ENCODE data around the gene REEP6.

The REEP6 gene

GRCh38 chr19:1496714-1497577, 6.0 kb downstream of the REEP6 start:
- TF ChIP-seq GATA3 (IDR thresholded peaks at IDR 0.05; ENCODE audit: low read depth, low read length) (no peak), GATA2 (IDR thresholded peaks at IDR 0.05; ENCODE audit: low read depth, low read length) (no peak)

GRCh38 chr19:1497578-1498235, 6.7 kb downstream of the REEP6 start:
- TF ChIP-seq GATA3 (IDR thresholded peaks at IDR 0.05; ENCODE audit: low read depth, low read length) = no peak
- no peak for TF ChIP-seq GATA2 (IDR thresholded peaks at IDR 0.05; ENCODE audit: low read depth, low read length)

GRCh38 chr19:1501200-1501595, 10.2 kb downstream of the REEP6 start:
- TF ChIP-seq GATA2 (IDR thresholded peaks at IDR 0.05; ENCODE audit: low read depth, low read length) (no peak), GATA3 (IDR thresholded peaks at IDR 0.05; ENCODE audit: low read depth, low read length) (no peak)

- no peak for TF ChIP-seq GATA3 (IDR thresholded peaks at IDR 0.05; ENCODE audit: low read depth, low read length)
- TF ChIP-seq GATA2 (IDR thresholded peaks at IDR 0.05; ENCODE audit: low read depth, low read length) = no peak
Observed at GRCh38 chr19:1502433-1503088, 11.6 kb downstream of the REEP6 start.

- TF ChIP-seq GATA2 (IDR thresholded peaks at IDR 0.05; ENCODE audit: low read depth, low read length) = no peak
- TF ChIP-seq GATA3 (IDR thresholded peaks at IDR 0.05; ENCODE audit: low read depth, low read length) = no peak
Observed at GRCh38 chr19:1503089-1503924, 12.3 kb downstream of the REEP6 start.

- TF ChIP-seq GATA3 (IDR thresholded peaks at IDR 0.05; ENCODE audit: low read depth, low read length) = no peak
- TF ChIP-seq GATA2 (IDR thresholded peaks at IDR 0.05; ENCODE audit: low read depth, low read length) = no peak
Observed at GRCh38 chr19:1503925-1504773, 13.2 kb downstream of the REEP6 start.

GRCh38 chr19:1505012-1505411, 14.0 kb downstream of the REEP6 start:
- TF ChIP-seq GATA3 (IDR thresholded peaks at IDR 0.05; ENCODE audit: low read depth, low read length) (no peak), GATA2 (IDR thresholded peaks at IDR 0.05; ENCODE audit: low read depth, low read length) (no peak)

- no peak for TF ChIP-seq GATA2 (IDR thresholded peaks at IDR 0.05; ENCODE audit: low read depth, low read length)
- no peak for TF ChIP-seq GATA3 (IDR thresholded peaks at IDR 0.05; ENCODE audit: low read depth, low read length)
Observed at GRCh38 chr19:1505991-1506881, 15.3 kb downstream of the REEP6 start.

GRCh38 chr19:1507192-1507660, 16.2 kb downstream of the REEP6 start:
- TF ChIP-seq GATA2 (IDR thresholded peaks at IDR 0.05; ENCODE audit: low read depth, low read length) = no peak
- no peak for TF ChIP-seq GATA3 (IDR thresholded peaks at IDR 0.05; ENCODE audit: low read depth, low read length)

- TF ChIP-seq GATA2 (IDR thresholded peaks at IDR 0.05; ENCODE audit: low read depth, low read length) (no peak), GATA3 (IDR thresholded peaks at IDR 0.05; ENCODE audit: low read depth, low read length) (no peak)
Observed at GRCh38 chr19:1507763-1508506, 17.0 kb downstream of the REEP6 start.

GRCh38 chr19:1508507-1508856, 17.5 kb downstream of the REEP6 start:
- TF ChIP-seq GATA2 (IDR thresholded peaks at IDR 0.05; ENCODE audit: low read depth, low read length) (no peak), GATA3 (IDR thresholded peaks at IDR 0.05; ENCODE audit: low read depth, low read length) (no peak)

Data from SH-SY5Y (cell line).